ENCODE results near the gene NTN3.

Gene NTN3

DNA sequence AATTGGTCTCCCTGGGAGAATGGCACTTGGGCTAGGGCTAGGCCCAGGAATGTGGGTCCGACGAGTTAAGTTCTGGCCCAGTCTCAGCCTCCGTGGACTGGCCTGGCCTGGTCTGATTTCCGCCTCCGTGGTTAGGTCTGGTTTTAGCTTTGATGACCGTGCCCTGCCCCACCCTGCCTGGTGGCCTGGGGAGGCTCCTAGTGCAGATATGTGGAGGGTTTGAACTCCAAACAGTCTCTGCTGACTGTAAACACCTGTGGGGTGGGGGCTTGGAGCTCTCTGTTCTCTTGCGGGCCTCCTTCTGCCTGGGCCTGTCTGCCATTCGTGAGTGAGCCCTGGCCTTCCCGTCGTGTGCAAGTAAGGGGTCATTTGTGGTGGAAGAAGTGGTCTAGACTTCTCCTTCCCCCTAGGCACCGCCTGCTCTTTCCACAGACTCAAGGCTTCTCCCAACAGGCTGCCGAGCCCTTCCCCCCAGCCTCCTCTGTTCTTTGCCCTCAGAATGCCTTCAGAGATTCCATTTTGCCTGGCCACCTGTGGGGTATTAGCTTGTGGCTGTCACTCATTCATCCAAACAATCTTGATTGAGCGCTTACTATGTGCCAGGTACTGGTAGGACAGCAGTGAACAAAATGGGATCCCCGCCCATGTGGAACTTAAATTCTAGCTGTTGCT, 44.2 kb downstream of the NTN3 start:
- DNase-seq = no peak

DNA sequence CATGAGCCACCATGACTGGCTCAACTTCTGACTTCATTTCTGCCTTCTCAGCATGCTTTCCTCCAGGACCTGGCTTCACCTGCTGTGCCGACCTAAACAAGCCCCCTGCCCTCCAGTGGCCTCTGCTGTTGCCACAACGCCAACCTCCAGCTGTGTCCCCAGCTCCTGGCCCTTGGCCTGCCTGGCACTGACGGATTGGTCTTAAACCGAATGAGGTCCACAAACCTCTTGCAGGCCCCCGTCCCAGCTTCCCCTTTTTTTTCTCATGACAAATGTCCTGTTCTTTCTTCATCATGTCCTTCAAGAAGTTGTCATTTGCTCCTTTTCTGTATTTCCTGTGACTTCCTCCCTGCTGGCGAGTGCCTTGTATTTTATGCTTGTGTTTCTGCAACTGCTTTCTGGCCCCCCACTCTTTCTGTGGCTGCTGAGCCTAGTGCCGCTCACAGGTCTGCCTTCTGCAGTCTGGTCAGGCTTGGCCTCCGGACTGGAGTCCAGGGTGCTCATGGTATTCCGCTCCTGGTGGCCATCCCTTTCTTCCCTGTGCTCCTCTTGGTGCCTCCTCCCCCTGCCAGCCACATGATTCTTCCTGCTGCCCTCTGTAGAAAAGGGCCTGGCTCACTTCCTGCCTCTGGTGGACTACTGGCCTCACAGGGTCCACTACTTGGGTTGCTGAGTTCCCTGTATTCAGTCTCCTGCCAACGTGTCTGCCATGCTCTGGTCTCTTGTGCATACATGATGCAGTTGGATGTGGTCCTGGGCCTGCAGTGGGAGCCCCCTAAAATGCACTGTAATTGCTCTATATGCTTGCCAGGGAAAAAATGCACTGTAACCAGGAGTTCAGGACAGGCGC, 45.5 kb downstream of the NTN3 start:
- no peak for DNase-seq

DNA sequence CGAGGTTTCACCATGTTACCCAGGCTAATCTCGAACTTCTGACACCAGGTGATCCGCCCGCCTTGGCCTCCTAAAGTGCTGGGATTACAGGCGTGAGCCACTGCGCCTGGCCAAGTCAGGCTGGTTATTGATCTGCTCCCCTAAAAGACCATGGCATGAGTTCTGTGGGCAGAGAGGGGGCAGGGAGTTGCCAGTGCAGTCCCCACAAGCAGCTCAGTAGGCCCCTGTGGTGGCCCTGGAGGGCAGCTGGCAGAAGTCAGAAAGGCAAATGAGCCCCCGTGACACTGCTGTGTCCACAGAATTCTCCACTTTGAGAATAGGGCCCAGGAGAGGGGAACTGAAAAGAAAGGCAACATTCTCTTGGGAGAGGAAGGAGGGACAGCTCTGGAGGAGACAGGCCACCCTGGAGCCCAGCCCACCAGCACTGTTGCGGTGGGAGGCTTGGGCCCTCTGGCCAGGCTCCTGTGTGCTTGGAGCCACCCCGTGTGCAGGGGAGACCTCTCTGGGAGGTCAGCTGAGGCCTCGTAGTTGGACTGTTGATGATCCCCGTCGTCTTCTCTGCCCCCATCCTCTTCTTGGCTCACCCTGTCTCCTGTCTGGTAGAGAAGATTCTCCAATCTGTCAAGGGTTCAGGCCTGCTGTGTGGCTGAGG, 47.0 kb downstream of the NTN3 start:
- DNase-seq = no peak

DNA sequence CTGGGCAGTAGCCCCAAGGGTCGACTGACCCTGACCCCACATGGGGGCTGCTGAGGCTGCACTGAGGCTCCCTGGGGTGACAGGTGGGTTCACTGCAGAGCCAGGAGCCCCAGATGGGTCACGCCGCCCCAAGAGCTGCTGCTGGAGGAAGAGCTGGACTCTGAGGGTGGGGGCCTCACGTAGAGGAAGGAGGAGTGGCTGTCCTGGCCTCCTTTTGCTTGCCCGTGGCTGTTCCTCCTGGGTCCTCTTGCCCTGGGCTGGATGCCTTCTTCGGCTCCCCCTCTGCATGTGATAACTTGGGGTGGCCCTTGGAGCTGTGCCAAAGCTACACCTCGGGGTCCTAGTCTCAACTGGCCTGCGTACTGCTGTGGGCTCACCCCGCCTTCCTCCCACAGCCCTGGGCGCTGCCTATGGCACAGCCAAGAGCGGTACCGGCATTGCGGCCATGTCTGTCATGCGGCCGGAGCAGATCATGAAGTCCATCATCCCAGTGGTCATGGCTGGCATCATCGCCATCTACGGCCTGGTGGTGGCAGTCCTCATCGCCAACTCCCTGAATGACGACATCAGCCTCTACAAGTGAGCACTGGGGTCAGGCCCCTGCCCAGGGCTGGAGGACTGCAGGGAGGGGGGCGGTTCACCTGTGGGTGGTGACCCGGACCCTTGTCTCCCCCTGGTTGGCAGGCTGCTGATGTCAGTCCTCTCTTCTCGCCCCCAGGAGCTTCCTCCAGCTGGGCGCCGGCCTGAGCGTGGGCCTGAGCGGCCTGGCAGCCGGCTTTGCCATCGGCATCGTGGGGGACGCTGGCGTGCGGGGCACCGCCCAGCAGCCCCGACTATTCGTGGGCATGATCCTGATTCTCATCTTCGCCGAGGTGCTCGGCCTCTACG, 48.0 kb downstream of the NTN3 start:
- no peak for DNase-seq

DNA sequence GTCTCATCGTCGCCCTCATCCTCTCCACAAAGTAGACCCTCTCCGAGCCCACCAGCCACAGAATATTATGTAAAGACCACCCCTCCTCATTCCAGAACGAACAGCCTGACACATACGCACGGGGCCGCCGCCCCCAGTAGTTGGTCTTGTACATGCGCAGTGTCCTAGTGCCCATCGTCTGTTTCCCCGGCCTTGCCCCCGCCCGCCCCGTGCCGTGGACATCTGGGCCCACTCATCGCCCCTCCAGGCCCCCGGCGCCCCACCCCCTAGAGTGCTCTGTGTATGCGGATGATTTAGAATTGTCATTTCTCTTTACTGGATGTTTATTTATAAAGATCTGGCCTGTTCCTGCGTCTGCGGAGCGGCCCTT, 48.6 kb downstream of the NTN3 start:
- DNase-seq = no peak

DNA sequence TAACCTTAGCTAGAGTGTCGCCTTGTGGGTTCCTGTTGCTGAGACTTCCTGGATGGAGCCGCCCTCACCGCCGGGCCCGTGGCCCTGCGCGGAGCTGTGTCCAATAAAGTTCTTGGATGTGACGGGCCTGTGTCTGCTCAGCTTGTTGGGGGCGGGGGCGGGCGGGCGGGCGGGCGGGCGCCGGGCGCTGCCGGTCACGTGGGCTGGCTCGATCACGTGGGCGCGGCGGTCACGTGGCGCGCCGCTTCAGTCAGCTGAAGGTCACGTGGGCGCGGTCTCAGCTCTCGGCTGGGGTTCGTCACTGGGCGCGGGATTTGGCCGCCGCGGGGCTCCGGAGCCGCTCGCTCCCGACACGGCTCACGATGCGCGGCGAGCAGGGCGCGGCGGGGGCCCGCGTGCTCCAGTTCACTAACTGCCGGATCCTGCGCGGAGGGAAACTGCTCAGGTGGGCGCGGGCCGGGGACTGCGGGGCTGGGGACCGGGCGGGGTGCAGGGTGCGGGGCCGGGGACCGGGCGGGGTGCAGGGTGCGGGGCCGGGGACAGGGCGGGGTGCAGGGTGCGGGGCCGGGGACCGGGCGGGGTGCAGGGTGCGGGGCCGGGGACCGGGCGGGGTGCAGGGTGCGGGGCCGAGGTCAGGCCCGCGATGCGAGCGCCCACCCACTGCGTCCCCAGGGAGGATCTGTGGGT, 49.1 kb downstream of the NTN3 start, which contains the start of gene AMDHD2:
AMDHD2 (plus strand) TSS at position 275 of the 687 bp plus-strand sequence; CDS start at position 363, 88 bp downstream.
- DNase-seq = peak; percentile 94

DNA sequence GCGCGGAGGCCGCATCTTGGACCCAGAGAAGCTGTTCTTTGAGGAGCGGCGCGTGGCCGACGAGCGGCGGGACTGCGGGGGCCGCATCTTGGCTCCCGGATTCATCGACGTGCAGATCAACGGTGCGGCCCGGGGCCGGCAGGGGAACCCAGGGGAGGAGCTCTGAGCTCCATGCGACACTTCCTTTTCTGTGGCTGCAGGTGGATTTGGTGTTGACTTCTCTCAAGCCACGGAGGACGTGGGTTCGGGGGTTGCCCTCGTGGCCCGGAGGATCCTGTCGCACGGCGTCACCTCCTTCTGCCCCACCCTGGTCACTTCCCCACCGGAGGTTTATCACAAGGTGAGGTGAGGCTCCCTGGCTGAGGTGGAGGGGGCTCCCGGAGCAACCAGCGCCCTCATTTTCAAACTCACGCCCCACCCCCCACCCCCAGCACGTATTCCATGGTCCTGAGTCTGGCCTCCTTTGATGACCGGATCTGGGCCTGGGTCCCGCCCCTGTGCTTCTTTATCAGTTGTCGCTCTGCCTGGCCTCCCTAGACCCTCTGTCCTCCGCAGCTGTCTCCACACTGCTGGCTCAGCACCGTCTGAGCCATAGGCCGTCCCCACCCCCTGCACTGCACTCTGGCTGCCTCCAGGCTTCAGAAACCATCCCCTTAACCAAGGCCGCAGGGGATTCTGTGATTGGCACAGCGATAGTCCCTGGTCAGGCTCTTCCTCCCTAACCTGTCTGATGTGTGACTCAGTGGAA, 49.9 kb downstream of the NTN3 start:
- no peak for DNase-seq

Measured in 8988T (cell line).